ENCODE measurements around the gene SUSD2.
A peak's percentile ranks its signal among the peaks of the same experiment; 100 is the strongest.
"Not testable (repeated sequence)": the region's sequence is repeated elsewhere in the genome, so short reads cannot be mapped to it uniquely, and the experiment has no call there.

SUSD2 gene, protein sequence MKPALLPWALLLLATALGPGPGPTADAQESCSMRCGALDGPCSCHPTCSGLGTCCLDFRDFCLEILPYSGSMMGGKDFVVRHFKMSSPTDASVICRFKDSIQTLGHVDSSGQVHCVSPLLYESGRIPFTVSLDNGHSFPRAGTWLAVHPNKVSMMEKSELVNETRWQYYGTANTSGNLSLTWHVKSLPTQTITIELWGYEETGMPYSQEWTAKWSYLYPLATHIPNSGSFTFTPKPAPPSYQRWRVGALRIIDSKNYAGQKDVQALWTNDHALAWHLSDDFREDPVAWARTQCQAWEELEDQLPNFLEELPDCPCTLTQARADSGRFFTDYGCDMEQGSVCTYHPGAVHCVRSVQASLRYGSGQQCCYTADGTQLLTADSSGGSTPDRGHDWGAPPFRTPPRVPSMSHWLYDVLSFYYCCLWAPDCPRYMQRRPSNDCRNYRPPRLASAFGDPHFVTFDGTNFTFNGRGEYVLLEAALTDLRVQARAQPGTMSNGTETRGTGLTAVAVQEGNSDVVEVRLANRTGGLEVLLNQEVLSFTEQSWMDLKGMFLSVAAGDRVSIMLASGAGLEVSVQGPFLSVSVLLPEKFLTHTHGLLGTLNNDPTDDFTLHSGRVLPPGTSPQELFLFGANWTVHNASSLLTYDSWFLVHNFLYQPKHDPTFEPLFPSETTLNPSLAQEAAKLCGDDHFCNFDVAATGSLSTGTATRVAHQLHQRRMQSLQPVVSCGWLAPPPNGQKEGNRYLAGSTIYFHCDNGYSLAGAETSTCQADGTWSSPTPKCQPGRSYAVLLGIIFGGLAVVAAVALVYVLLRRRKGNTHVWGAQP

DNA sequence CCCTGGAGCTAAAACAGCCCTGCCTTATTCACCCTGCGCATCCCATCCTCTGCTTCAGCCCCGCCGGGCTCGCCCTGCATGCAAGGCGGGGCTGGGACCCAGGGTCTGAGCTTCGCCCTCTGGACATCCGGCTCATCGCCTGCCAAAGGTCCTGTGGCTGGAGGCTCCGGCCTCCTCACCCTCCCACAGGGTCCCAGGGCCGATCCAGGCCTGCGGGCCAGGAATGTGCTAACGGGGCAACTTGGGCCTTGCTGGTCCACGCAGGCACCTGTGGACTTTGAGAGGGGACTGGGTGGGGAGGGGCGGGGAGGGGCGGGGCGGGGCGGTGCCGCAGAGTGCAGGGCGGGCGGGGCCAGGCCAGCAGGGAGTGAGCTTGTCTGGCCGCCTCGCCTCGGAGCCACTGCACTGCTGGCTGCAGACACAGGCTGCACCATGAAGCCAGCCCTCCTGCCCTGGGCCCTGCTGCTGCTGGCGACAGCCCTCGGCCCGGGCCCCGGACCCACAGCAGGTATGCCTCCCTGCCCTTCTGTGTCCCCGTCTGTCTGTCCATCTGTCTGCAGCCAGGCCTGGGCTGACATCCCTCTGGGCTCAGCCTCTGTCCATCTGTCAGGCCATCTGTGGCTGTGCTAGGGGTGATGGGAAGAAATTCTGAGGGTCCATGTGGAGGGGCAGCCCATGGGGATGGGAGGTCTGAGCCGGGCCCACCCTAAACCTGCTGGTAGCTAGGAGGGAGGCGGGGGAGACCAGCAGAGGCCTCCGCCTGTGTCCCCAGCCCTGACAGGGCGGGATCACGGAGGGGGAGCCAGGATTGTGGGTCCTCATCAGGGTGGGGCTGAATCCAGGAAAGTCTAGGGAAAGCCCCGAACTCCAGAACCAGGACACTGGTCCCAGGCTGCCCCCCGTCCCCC is at the start of gene SUSD2:
SUSD2 (plus strand) TSS at position 400 of the 908 bp plus-strand sequence; CDS start at position 433, 33 bp downstream.
- POLR2A ChIA-PET = no interaction called here
- CTCF ChIA-PET = interaction anchor here (1.1 to 2.7 kb wide), 2 partner anchors 24 to 50 kb away, joined by 4 to 10 read pairs; no protein-coding TSS in a partner anchor
- no peak for DNase-seq (ENCODE audit: extremely low spot score)
- TF ChIP-seq, protein P1, sequence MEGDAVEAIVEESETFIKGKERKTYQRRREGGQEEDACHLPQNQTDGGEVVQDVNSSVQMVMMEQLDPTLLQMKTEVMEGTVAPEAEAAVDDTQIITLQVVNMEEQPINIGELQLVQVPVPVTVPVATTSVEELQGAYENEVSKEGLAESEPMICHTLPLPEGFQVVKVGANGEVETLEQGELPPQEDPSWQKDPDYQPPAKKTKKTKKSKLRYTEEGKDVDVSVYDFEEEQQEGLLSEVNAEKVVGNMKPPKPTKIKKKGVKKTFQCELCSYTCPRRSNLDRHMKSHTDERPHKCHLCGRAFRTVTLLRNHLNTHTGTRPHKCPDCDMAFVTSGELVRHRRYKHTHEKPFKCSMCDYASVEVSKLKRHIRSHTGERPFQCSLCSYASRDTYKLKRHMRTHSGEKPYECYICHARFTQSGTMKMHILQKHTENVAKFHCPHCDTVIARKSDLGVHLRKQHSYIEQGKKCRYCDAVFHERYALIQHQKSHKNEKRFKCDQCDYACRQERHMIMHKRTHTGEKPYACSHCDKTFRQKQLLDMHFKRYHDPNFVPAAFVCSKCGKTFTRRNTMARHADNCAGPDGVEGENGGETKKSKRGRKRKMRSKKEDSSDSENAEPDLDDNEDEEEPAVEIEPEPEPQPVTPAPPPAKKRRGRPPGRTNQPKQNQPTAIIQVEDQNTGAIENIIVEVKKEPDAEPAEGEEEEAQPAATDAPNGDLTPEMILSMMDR (IDR thresholded peaks at IDR 0.05; ENCODE audit: control extremely low read depth, extremely low read depth, low read depth, missing control alignments) = no peak

DNA sequence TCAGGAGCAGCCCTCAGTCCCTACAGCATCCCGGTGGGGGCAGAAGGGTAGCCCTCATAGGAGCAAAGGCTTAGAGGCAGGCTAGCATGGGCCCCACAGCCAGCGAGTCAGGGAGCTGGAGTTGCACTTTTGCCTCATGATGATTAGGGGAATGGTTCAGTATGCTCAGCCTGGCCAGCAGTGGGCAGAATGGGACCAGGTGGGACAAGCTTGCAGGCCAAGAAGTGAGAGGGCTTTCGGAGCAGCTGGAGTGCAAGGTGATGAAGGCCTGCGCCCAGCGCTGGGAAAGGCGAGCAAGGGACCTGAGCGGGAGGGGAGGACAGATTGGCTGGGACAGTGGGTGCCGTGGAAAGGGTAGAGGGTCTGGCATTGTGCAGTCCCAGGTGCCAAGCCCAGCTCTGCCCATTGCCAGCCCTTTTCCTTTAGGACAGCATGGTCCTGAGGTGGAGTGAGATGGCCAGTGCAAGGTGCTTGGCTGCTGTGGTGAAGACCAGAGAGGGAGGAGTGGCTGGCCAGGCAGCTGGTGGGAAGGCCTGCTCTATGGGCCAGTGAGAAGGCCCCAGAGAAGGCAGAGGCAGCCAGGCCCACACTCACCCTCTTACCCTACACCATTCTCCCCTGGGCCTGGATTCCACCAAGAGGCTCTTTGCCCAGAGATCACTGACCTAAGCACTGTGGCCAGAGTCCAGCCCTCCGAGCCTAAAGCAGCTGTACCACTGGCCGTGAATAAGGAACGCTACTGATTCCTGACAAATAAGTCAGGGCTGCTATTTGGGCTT is 47.9 kb upstream of the SUSD2 start:
- no peak for DNase-seq (ENCODE audit: extremely low spot score)
- ChIA-PET POLR2A (no interaction called here), CTCF (interaction anchor here (0.7 to 3.6 kb wide), 7 partner anchors 21 to 44 kb away, joined by 3 to 15 read pairs (median 4); no protein-coding TSS in a partner anchor)
- TF ChIP-seq, protein P1 (IDR thresholded peaks at IDR 0.05; ENCODE audit: control extremely low read depth, extremely low read depth, low read depth, missing control alignments) = peak; percentile 43

DNA sequence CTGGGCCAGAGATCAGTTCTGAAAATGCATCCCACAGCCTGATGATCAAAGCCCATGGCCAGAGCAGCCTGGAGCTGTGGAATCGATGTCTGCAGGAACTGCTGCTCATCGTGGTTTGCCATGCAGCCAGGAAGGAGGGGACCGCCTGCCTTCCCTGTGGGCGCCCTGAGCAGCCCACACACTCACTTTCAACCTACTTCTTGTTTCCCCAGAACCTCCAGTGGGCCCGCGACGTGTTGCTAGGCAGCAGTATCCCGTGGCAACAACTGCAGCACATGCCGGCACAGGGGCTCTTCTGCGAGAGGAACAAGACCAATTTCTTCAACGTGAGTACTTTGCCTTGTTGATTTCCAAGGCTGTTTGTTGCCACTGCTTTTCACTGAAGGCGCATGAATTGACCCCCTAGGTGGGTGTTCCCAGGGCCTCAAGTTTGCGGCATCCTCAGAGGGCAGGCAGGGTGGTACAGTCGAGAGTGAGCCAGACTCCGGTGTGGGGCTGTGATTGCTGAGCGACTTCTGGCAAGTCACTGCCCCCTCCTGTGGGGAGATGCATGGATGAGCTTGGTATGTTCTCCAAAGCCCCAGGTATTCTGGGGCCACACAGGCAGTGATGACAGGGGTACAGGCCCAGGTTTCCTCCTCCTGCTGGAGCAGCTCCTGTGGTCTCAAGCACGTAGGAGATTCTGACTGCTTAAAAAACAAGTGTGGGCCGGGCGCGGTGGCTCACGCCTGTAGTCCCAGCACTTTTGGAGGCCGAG is 47.0 kb upstream of the SUSD2 start:
- ChIA-PET POLR2A (no interaction called here), CTCF (interaction anchor here (2.5 kb wide), 1 partner anchor 23 kb away, joined by 15 read pairs; no protein-coding TSS in a partner anchor)
- DNase-seq (ENCODE audit: extremely low spot score) = no peak
- TF ChIP-seq, protein P1 (IDR thresholded peaks at IDR 0.05; ENCODE audit: control extremely low read depth, extremely low read depth, low read depth, missing control alignments) = no peak

DNA sequence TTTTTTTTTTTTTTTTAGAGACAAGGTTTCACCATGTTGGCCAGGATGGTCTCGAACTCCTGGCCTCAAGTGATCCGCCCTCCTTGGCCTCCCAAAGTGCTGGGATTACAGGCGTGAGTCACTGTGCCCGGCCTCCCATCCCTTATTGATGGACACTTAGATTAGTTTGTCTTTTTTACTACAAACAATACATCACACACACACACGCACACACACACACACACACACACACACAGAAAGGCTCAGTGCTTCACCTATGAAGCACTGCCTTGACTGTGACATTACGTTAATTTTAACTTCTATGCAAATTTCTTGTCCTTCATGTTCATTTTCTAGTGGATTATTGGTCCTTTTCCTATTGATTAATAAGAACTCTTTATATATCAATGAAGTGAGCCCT is 44.8 kb upstream of the SUSD2 start:
- DNase-seq (ENCODE audit: extremely low spot score); POLR2A ChIA-PET: not testable (repeated sequence)
- CTCF ChIA-PET = interaction anchor here (1.4 to 2.1 kb wide), 3 partner anchors 9 to 21 kb away, joined by 4 to 7 read pairs (median 5); no protein-coding TSS in a partner anchor

DNA sequence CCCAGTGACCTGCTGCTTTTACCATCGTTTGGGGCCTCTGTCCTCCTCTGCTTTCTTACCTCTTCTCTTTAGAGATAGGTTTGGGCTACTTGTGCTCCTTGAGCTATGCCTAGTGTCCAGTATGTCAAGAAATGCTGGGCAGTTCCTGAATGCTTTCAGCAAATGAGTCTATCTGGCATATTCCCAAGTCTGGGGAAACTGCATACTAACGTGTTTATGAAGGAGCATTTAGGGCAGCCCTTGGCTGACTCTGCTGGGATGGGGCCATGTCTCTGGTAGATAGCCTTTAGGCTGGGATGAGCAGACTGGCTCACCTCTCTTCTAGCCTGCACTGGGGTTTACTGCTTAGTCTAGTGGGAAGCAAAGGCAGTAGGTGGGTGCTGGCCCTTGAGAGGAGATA is 43.7 kb upstream of the SUSD2 start:
- DNase-seq (ENCODE audit: extremely low spot score) = no peak
- POLR2A ChIA-PET = no interaction called here
- TF ChIP-seq, protein P1 (IDR thresholded peaks at IDR 0.05; ENCODE audit: control extremely low read depth, extremely low read depth, low read depth, missing control alignments) = no peak
- CTCF ChIA-PET = no interaction called here
